ENCODE data around the gene COL8A1.
"Not testable (repeated sequence)": the region's sequence is repeated elsewhere in the genome, so short reads cannot be mapped to it uniquely, and the experiment has no call there.

Gene COL8A1

GRCh38 chr3:99638167-99638948 is at the start of gene COL8A1:
Gene COL8A1 (plus strand): TSS chr3:99638594. CDS start chr3:99790683, 152,089 bp downstream.
- no peak for DNase-seq (ENCODE audit: low read depth in 2 of 2)

GRCh38 chr3:99589168-99589567 is 49.2 kb upstream of the COL8A1 start:
- DNase-seq (ENCODE audit: low read depth in 2 of 2): not testable (repeated sequence)

- no peak for DNase-seq (ENCODE audit: low read depth in 2 of 2)
Measured at GRCh38 chr3:99599894-99600293, 38.5 kb upstream of the COL8A1 start.

- no peak for DNase-seq (ENCODE audit: low read depth in 2 of 2)
Measured at GRCh38 chr3:99601515-99601914, 36.9 kb upstream of the COL8A1 start.

- DNase-seq (ENCODE audit: low read depth in 2 of 2): no peak
Measured at GRCh38 chr3:99602183-99602582, 36.2 kb upstream of the COL8A1 start.

GRCh38 chr3:99607151-99607550 is 31.2 kb upstream of the COL8A1 start:
- no peak for DNase-seq (ENCODE audit: low read depth in 2 of 2)

- DNase-seq (ENCODE audit: low read depth in 2 of 2): no peak
Measured at GRCh38 chr3:99614768-99615167, 23.6 kb upstream of the COL8A1 start.

GRCh38 chr3:99620077-99620767 is 18.2 kb upstream of the COL8A1 start:
- no peak for DNase-seq (ENCODE audit: low read depth in 2 of 2)

GRCh38 chr3:99620976-99621375 is 17.4 kb upstream of the COL8A1 start:
- no peak for DNase-seq (ENCODE audit: low read depth in 2 of 2)

GRCh38 chr3:99624496-99625236 is 13.7 kb upstream of the COL8A1 start:
- DNase-seq (ENCODE audit: low read depth in 2 of 2): no peak

GRCh38 chr3:99625237-99625622 is 13.2 kb upstream of the COL8A1 start:
- DNase-seq (ENCODE audit: low read depth in 2 of 2): no peak

GRCh38 chr3:99625643-99626416 is 12.6 kb upstream of the COL8A1 start:
- no peak for DNase-seq (ENCODE audit: low read depth in 2 of 2)

- DNase-seq (ENCODE audit: low read depth in 2 of 2): no peak
Measured at GRCh38 chr3:99626417-99626788, 12.0 kb upstream of the COL8A1 start.

GRCh38 chr3:99627062-99627826 is 11.2 kb upstream of the COL8A1 start:
- DNase-seq (ENCODE audit: low read depth in 2 of 2): no peak

- no peak for DNase-seq (ENCODE audit: low read depth in 2 of 2)
Measured at GRCh38 chr3:99630815-99631214, 7.6 kb upstream of the COL8A1 start.

GRCh38 chr3:99633887-99634558 is 4.4 kb upstream of the COL8A1 start:
- DNase-seq (ENCODE audit: low read depth in 2 of 2): no peak

- DNase-seq (ENCODE audit: low read depth in 2 of 2): no peak
Measured at GRCh38 chr3:99634881-99635280, 3.5 kb upstream of the COL8A1 start.

GRCh38 chr3:99635348-99635747 is 3.0 kb upstream of the COL8A1 start:
- DNase-seq (ENCODE audit: low read depth in 2 of 2): no peak

GRCh38 chr3:99637016-99637367 is 1.4 kb upstream of the COL8A1 start:
- DNase-seq (ENCODE audit: low read depth in 2 of 2): no peak

- no peak for DNase-seq (ENCODE audit: low read depth in 2 of 2)
Measured at GRCh38 chr3:99637368-99638111, 854 bp upstream of the COL8A1 start.
